Thyroid gland (tissue), 4 donors: ENCODE data around the gene PLA2G12A. TPM values are rescaled to one million over a fixed set of nuclear protein-coding genes. Genes with fewer than 3 reads are reported as not detected.
"Not testable (repeated sequence)": the region's sequence is repeated elsewhere in the genome, so short reads cannot be mapped to it uniquely, and the experiment has no call there.

Source experiments
- DNase-seq, 2 donors: peaks; one replicate each; pipeline ENCODE4 v3.0.0-alpha.2; 2019
- H3K27ac ChIP-seq, 3 donors: fragments of 200-600 bp; sonication (generic); 1 replicate in 2 of 3; 2 replicates in 1 of 3; pipeline ENCODE4 v1.5.1; 2016 to 2019; ENCODE audit warnings: mild to moderate bottlenecking in 1 of 3, moderate library complexity in 1 of 3
- H3K27me3 ChIP-seq: fragments of 200-600 bp; sonication (generic); one replicate; pipeline ENCODE4 v1.5.1; 2019
- H3K36me3 ChIP-seq, 2 donors: fragments of 200-600 bp; sonication (generic); one replicate each; pipeline ENCODE4 v1.5.1; 2016 to 2019
- H3K4me1 ChIP-seq, 2 donors: fragments of 200-600 bp; sonication (generic); one replicate each; pipeline ENCODE4 v1.5.1; 2017 to 2019
- H3K4me3 ChIP-seq, 3 donors: fragments of 200-600 bp; sonication (generic); replicated peaks in 1 of 3; 1 replicate in 2 of 3; 2 replicates in 1 of 3; pipeline ENCODE4 v1.5.1; 2016; ENCODE audit warnings: mild to moderate bottlenecking in 1 of 3
- H3K9me3 ChIP-seq: fragments of 200-600 bp; sonication (generic); one replicate; pipeline ENCODE4 v1.5.1; 2017
- CTCF ChIP-seq, 6 experiments: fragments of 200-600 bp in 3 of 6; fragments of 450-650 bp in 3 of 6; sonication (generic) in 3 of 6; IDR thresholded peaks; one replicate each; pipeline ENCODE4 v1.5.1; 2016 to 2019; ENCODE audit warnings: antibody characterized with exemption in 6 of 6, mild to moderate bottlenecking in 2 of 6, inconsistent platforms in 1 of 6, moderate library complexity in 1 of 6
- POLR2A ChIP-seq, 2 donors: fragments of 450-650 bp; IDR thresholded peaks; one replicate each; pipeline ENCODE4 v1.6.1; 2017; ENCODE audit warnings: antibody characterized with exemption in 2 of 2, mild to moderate bottlenecking in 2 of 2, moderate library complexity in 1 of 2
- WGBS, 2 donors: methylation state at CpG; one replicate each; pipeline ENCODE4 v1.1.5; 2017; 5-methylcytosine and 5-hydroxymethylcytosine counted together
- intact Hi-C: fragments of 100-400 bp; cut with DNase I; formaldehyde crosslinking; loops from one replicate; pipeline ENCODE4 v1.15.1; 2023
- total RNA-seq, 4 donors: library from RNA; depleted of rRNA; stranded (reverse); fragments of >200 nt; gene quantifications; one replicate each; pipeline ENCODE4 v1.2.3, GENCODE V29; 2016

PLA2G12A gene
- total RNA-seq, 4 donors from 2014 or later = 37.9 to 216 (median 55.5) TPM

DNA sequence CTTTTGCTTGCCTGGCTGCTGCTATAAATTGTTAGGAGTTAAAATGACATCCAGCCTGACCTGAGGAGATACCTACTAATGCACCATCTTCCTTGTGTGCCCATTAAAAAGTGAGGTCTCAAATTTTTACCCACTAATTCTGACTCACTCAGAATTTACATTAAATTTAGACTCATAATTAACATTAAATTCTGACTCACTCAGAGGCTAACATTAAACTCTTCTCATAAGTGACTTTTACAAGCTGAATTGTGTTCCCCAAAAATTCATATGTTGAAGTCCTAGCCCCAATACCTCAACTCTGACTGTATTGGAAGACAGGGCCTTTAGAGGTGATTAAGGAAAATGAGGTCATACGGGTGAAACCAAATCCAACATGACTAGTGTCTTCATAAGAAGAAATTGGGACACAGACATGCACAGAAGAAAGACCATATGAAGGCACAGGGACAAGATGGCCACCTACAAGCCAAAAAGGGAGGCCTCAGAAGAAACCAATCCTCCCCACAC is 38.4 kb downstream of the PLA2G12A start:
- DNase-seq = no peak
- Histone ChIP-seq H3K27me3 (no peaks in the 10 kb centered on the region), H3K4me3 (no peak overlapping the region), H3K4me1 (no peaks in the 10 kb centered on the region), H3K36me3 (peaks cover 5 to 35% of the 10 kb centered on the region in 2 donors), H3K27ac (no peak overlapping the region), H3K9me3 (no peaks in the 10 kb centered on the region)
- TF ChIP-seq POLR2A (IDR thresholded peaks at IDR 0.05) = no peak
- TF ChIP-seq CTCF (IDR thresholded peaks at IDR 0.05) = no peak
- intact Hi-C loops = no loop called here
- 87 to 97% methylated on average over 1 of the region's 1 CpG for WGBS, 2 donors

GRCh38 chr4:109690690-109691410 is 39.0 kb downstream of the PLA2G12A start:
- DNase-seq = no peak
- H3K4me1 ChIP-seq = no peaks in the 10 kb centered on the region
- H3K4me3 ChIP-seq = no peak overlapping the region
- no peaks in the 10 kb centered on the region for H3K27me3 ChIP-seq
- no peaks in the 10 kb centered on the region for H3K9me3 ChIP-seq
- intact Hi-C loops = no loop called here
- peaks cover 2 to 35% of the 10 kb centered on the region in 2 donors for H3K36me3 ChIP-seq
- 91 to 95% methylated on average over 6 of the region's 6 CpGs for WGBS, 2 donors
- TF ChIP-seq POLR2A (IDR thresholded peaks at IDR 0.05) (no peak), CTCF (IDR thresholded peaks at IDR 0.05) (no peak)
- H3K27ac ChIP-seq = no peak overlapping the region

DNA sequence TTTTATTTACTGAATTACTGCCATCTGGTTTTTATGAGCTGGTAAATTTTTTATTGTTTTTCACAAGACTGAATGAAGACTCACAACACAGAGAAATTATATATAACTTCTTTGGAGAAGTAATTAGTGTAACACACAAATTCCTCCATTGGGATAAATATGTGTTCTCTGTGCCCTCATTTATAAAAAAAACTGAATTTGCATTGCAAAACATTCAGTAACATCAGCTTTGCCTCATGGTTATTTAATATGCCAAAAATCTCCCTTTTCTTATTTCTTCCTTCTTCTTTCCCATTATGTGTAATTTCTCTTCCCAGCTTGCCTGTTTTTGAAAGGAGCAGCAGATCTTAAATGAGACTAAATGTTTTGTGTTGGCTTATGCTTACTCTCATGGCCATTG is 45.1 kb downstream of the PLA2G12A start:
- TF ChIP-seq POLR2A (IDR thresholded peaks at IDR 0.05) (no peak), CTCF (IDR thresholded peaks at IDR 0.05) (no peak)
- no peaks in the 10 kb centered on the region for H3K4me1 ChIP-seq
- H3K27me3 ChIP-seq = no peaks in the 10 kb centered on the region
- intact Hi-C loops = no loop called here
- H3K27ac ChIP-seq = no peak overlapping the region
- DNase-seq = no peak
- H3K36me3 ChIP-seq = peaks cover 0 to 6% of the 10 kb centered on the region in 2 donors
- H3K9me3 ChIP-seq = no peaks in the 10 kb centered on the region
- no peak overlapping the region for H3K4me3 ChIP-seq

- no peak overlapping the region for H3K4me3 ChIP-seq
- no peak for TF ChIP-seq POLR2A (IDR thresholded peaks at IDR 0.05)
- no peak for TF ChIP-seq CTCF (IDR thresholded peaks at IDR 0.05)
- 90% methylated on average over 6 of the region's 6 CpGs for WGBS, 2 donors
- no peak for DNase-seq
- no peaks in the 10 kb centered on the region for H3K9me3 ChIP-seq
- intact Hi-C loops = no loop called here
- H3K36me3 ChIP-seq = no peaks in the 10 kb centered on the region
- no peaks in the 10 kb centered on the region for H3K4me1 ChIP-seq
- no peaks in the 10 kb centered on the region for H3K27me3 ChIP-seq
- no peak overlapping the region for H3K27ac ChIP-seq
Measured at GRCh38 chr4:109683621-109684253, 46.1 kb downstream of the PLA2G12A start.

DNA sequence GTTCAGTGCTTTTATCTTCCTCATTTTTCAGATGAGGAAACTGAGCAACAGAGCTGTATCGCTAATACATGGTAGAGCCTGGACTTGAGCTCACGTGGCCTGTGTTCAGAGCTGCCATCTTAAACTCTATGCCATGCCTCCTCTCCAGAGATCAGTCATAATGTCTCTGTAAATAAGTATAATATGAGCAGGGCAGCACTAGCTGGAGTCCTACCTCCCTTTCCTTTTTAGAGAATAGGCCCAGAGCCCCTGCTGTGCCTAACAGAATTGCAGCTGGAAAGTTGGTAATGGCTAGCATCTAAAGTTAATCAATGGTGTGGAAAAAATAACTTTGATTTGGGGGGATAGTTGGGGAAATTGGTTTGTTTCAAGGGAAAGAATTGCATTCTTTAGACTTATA is 47.0 kb downstream of the PLA2G12A start:
- TF ChIP-seq POLR2A (IDR thresholded peaks at IDR 0.05) (no peak), CTCF (IDR thresholded peaks at IDR 0.05) (no peak)
- Histone ChIP-seq H3K27ac (no peak overlapping the region), H3K9me3 (no peaks in the 10 kb centered on the region), H3K4me1 (no peaks in the 10 kb centered on the region), H3K27me3 (no peaks in the 10 kb centered on the region), H3K36me3 (no peaks in the 10 kb centered on the region), H3K4me3 (no peak overlapping the region)
- DNase-seq = no peak
- WGBS, 2 donors = 93 to 100% methylated on average over 2 of the region's 2 CpGs
- intact Hi-C loops = no loop called here

- H3K27me3 ChIP-seq, H3K36me3 ChIP-seq, H3K9me3 ChIP-seq, H3K4me3 ChIP-seq, H3K4me1 ChIP-seq, DNase-seq, intact Hi-C loops, H3K27ac ChIP-seq: not testable (repeated sequence)
- WGBS, 2 donors = 90 to 98% methylated on average over 4 to 9 of the region's 14 CpGs
Measured at GRCh38 chr4:109678925-109679324, 50.9 kb downstream of the PLA2G12A start.

- intact Hi-C loops, H3K27me3 ChIP-seq, DNase-seq, H3K27ac ChIP-seq, H3K9me3 ChIP-seq, H3K36me3 ChIP-seq, H3K4me1 ChIP-seq, H3K4me3 ChIP-seq: not testable (repeated sequence)
- 84 to 93% methylated on average over 15 to 19 of the region's 28 CpGs for WGBS, 2 donors
Measured at GRCh38 chr4:109678472-109678871, 51.4 kb downstream of the PLA2G12A start.
